T47D (cell line): ENCODE data around the gene MAN1B1.

Source experiments
- DNase-seq, 2 experiments: peaks; one replicate each; pipeline versions ENCODE4 v3.0.0 to v3.0.0-alpha.2; 2011 to 2012; ENCODE audit warnings: low read depth in 1 of 2, low spot score in 1 of 2
- JUND ChIP-seq: IDR thresholded peaks from 2 replicates; pipeline ENCODE4 v1.6.1; 2012; ENCODE audit warnings: low read depth
- in situ Hi-C: cut with HindIII; loops from 2 replicates; pipeline ENCODE4 v1.10.0; 2016; ENCODE audit warnings: low sequenced_read_pairs, low pct_unique_long_range_greater_than_20kb

The MAN1B1 gene

DNA sequence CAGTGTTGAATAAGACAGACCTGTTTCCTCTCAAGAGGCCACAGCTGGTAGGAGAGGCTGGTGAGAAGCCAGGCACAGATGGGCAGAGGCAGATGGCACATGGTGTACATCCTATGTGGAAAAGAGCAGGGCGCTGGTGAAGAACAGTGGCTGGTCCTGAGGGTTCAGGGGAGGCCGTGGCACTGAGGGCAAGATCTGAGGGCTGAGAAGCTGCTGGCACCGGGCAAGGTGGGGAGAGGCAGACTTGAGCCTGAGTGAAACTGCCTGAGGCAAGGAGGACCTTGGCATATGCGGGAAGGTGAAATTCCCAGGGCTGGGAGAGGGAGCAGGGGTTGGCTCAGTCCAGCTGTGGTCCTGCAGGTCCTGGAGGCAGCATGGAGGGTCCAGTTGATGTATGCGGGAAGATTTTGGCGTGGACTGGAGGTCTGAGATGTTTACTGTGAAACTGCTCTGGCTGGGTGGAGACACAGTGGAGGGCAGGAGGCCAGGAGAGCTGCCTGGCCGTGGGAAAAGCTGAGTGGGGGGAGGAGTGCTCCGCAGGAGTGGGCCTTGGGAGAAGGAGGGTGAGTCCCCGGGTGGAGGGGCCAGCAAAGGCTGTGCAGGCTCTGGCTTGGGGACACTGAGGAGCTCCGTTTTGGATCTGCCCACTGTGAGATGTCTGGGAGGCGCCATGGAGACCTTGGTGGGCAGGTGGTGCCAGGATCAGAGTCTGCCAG is 2.6 kb downstream of the MAN1B1 start:
- in situ Hi-C loops: no loop called here
- TF ChIP-seq JUND: no peak
- DNase-seq: no peak

DNA sequence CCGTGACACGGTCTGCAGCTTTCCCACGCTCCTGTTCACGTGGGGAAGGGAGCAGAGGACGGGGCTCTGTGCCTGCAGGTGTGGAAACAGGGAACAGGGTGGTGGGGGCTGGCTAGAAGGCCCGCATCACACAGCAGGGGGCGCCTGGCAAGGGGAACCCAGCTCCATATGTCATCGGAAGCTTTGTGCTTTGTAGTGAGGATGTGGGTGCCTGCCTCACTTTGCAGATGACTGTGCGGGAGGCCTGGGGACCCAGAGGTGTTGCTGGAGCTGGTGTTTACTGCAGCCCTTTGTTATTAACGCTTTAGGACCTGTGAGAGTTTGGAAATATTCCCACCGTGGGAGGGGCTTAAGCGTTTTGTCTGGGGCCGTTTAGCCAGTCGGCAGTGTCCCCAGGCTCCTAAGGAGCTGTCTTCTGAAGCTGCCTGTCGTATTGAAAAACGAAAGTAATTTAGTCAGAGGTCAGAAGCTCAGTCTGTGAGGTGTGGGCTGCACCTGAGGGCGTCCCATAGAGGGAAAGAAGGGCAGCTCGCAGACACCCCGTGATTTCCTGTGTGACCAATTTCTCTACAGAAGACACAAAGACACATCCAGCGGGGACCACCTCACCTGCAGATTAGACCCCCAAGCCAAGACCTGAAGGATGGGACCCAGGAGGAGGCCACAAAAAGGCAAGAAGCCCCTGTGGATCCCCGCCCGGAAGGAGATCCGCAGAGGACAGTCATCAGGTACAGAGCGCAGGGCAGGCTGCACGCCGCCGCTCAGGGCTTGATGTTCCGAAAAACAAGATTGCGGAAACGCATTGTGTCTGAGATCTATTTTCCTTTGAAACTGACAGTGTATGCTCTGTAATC is 9.1 kb downstream of the MAN1B1 start:
- no peak for DNase-seq
- in situ Hi-C loops: no loop called here
- no peak for TF ChIP-seq JUND

DNA sequence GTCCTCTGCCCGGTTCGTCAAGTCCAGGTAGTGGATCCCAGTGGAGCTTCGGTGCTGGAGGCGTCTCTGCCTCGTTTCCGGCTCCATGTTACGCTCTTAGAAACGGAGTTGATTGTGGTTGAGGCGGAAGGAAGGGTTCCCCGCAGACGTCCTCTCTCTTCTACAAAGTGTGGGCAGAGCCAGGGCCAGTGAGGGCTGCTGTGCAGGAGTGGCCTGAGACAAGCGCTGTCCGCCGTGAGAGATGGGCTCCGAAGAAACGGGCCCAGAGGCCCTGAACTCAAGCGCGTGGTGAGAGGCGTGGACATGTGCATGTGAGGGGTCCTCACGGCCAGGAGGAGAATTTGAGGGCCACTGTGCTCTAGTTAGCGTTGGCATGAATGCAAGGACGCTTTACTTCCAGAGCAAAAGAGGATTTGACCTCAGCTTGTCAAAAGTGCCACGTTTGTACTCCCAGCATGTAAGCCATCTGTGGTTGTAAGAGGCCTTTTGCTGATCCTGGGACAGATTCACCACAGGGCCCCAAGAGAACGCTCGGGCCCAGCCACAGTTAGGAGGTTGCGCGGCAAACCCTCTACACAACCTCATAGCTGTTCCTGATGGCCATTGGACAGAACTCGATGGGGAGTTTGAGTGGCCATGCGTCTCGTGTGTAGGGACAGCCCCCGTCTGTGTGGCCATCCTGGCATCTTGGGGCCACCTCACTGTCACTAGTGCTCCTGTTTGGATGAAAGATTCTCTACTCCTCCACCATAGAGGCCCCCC is 10.2 kb downstream of the MAN1B1 start:
- in situ Hi-C loops: no loop called here
- DNase-seq: no peak
- TF ChIP-seq JUND: no peak

DNA sequence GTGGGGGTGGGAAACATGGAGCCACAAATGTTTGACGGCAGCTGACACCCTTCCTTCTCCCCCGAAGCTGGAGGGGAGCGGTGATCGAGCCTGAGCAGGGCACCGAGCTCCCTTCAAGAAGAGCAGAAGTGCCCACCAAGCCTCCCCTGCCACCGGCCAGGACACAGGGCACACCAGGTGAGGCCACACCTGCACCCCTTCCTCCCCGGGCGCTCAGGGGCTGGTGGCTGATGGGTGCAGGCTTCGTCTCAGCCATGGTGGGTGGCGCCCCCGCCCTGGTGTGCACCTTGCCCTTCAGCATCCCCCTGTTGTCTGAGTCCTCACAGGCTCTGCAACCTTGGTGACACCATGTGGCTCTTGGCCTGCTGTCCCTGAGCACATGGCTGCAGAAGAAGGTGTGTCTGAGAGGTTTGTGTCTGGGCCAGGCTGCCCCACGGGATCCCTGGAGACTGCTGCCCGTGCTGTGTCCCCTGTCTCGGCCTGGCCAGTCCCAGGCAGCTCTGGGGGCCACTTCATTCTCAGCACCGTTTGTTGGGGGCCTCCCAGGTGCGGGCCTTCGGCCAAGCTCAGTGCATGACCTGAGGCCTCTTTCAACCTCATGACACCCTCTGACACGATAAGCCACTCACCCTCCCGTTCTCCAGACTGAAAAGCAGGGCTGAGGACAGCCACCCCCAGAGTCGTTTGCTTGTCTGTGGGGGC is 11.1 kb downstream of the MAN1B1 start:
- no peak for TF ChIP-seq JUND
- no peak for DNase-seq
- in situ Hi-C loops: no loop called here

DNA sequence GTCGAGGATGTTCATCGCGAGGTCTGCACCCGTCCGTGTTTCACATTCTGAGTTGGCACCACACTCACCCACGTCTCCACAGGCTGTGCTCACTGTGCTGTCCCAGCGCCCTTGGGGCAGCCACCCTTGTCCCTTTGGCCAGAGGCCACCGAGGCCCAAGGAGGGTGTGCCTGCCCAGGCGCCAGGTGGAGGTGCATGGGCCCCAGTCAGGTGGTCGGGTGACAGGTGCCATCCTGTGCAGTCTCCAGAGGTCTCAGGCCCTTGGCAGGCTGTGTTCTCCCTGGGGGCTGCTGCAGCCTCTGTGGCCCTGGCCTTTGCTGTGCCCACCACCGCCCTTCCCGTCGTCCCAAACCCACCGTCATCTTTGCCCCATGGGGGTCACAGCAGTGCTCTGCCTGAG is 12.4 kb downstream of the MAN1B1 start:
- no peak for TF ChIP-seq JUND
- no peak for DNase-seq
- in situ Hi-C loops: no loop called here

DNA sequence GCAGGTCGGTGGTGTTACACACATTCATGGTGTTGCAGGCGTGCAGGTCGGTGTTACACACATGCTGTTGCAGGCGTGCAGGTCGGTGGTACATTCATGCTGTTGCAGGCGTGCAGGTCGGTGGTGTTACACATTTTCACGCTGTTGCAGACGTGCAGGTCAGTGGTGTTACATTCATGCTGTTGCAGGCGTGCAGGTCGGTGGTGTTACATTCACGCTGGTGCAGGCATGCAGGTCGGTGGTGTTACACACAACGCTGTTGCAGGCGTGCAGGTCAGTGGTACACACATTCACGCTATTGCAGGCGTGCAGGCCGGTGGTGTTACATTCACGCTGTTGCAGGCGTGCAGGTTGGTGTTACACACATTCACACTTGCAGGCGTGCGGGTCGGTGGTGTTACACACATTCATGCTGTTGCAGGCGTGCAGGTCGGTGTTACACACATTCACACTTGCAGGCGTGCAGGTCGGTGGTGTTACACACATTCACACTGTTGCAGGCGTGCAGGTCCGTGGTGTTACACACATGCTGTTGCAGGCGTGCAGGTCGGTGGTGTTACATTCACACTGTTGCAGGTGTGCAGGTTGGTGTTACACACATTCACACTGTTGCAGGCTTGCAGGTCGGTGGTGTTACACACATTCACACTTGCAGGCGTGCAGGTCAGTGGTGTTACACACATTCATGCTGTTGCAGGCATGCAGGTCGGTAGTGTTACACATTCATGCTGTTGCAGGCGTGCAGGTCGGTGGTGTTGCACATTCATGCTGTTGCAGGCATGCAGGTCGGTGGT is 16.6 kb downstream of the MAN1B1 start:
- no peak for TF ChIP-seq JUND
- in situ Hi-C loops: no loop called here
- DNase-seq: no peak

DNA sequence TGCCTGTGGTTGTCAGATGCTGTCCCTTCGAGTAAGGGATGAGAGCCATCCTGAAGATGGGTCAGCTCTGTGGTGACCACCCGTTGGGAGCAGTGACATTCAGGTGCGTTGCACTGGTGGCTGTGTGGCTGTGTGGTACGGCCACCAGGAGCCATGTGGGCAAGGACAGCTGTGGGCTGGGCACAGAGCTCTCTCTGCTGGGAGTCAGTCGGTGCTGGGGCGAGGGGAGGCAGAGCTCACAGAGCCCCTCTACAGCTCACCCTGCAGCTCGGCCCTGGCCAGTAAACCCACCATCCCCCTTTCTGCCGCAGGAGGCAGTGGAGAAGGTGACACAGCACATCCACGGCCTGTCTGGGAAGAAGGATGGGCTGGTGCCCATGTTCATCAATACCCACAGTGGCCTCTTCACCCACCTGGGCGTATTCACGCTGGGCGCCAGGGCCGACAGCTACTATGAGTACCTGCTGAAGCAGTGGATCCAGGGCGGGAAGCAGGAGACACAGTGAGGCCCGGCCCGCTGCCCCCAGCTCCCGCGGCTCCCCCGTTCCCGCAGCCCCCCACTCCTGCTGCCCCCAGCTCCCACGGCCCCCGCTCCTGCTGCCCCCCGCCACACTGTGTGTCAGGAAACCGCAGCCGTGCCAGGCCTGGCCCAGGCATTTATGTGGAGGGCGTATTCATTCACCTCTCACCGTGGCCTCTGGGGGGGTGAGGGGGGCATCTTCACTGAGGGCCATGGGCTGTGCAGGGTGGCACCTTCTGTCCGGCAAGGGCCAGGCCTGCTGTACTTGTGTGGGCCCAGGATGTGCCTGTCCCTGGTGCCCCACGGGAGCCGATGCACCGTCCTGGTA is 19.3 kb downstream of the MAN1B1 start:
- no peak for DNase-seq
- in situ Hi-C loops: no loop called here
- no peak for TF ChIP-seq JUND

DNA sequence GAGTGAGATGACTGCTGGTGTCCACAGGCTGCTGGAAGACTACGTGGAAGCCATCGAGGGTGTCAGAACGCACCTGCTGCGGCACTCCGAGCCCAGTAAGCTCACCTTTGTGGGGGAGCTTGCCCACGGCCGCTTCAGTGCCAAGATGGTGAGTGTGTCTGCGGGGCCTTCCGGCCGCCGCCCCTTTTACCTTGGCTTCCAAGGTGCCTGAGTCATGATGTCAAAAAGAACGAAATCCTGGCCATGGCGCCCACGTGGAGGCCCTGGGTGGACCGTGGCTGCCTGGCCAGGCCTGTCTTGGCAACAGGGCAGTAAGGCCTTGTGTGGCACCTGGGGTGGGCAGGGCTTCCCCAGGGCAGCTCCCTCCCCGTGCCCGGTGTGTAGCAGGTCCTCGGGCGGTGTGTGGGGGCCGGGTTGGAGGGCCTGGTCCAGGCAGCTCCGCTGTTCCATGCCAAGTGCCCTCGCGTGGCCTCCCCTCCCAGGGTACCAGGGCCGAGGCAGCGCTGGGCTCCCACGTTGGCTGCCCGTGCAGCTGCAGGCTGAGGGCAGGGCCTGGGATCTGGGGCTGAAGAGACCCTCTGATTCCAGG is 20.0 kb downstream of the MAN1B1 start:
- in situ Hi-C loops: no loop called here
- no peak for TF ChIP-seq JUND
- no peak for DNase-seq

DNA sequence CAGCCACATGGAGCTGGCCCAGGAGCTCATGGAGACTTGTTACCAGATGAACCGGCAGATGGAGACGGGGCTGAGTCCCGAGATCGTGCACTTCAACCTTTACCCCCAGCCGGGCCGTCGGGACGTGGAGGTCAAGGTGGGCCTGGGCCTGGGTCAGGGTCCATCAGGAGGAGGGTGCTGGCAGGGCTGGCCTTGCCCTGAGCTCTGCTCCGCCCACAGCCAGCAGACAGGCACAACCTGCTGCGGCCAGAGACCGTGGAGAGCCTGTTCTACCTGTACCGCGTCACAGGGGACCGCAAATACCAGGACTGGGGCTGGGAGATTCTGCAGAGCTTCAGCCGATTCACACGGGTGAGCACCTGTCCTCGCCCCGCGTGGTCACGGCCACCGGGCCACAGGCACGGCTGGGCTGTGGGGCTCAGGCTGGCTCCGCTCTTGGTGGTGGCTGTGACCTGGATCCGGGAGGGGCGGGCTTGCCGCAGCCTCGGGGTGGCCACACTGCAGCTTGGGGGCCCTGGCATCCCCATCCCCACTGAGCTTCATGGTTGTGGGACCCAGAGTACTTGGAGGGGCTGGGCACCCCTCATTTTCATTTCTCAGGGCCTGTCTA is 20.6 kb downstream of the MAN1B1 start:
- TF ChIP-seq JUND: no peak
- no peak for DNase-seq
- in situ Hi-C loops: no loop called here

DNA sequence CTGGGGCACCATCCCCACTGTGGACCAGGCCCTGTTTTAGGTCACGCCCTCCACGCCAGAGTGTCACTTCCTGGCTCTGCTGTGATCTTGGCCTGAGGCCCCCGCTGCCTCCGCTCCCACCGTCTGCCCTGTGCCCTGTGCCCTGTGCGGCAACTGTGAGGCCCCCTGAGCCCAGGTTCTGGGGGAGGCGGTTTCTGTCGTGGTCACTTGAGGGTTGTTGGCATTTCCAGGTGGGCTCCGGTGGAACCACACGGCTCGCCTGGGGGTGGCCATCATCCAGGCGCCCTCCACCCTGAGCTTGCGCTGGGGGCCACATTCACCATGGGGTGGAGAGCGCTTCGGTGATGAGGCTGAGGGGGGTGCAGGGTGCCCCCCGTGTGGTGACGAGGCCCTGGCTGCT is 21.2 kb downstream of the MAN1B1 start:
- in situ Hi-C loops: no loop called here
- no peak for DNase-seq
- no peak for TF ChIP-seq JUND
